ENCODE measurements around the gene ATP11A.

- TF ChIP-seq CTCF (IDR thresholded peaks at IDR 0.05) (no peak), POLR2A (IDR thresholded peaks at IDR 0.05) (no peak), EP300 (IDR thresholded peaks at IDR 0.05) (no peak)
These were observed 95.6 kb downstream of the ATP11A start for GRCh38 chr13:112785483-112785856.
